ENCODE measurements around the gene LRRFIP1. TPM values are rescaled to one million over a fixed set of nuclear protein-coding genes. Genes with fewer than 3 reads are reported as not detected.

Gene LRRFIP1
- polyA plus RNA-seq, 1 experiment = 71.1 TPM

- ChIA-PET CTCF (no interaction called here), POLR2A (no interaction called here)
- Histone ChIP-seq H3K4me3 (ENCODE audit: low read depth, low read length) (no peak overlapping the region), H3K9me3 (ENCODE audit: control insufficient read depth, insufficient read depth, low read length) (no peaks in the 10 kb centered on the region), H3K27me3 (ENCODE audit: control insufficient read depth, insufficient read depth, low read length) (no peaks in the 10 kb centered on the region), H3K27ac (ENCODE audit: low read depth, low read length) (no peak overlapping the region)
- no peak for TF ChIP-seq CTCF (IDR thresholded peaks at IDR 0.05; ENCODE audit: low read depth, low read length)
- no peak for DNase-seq (ENCODE audit: low read depth, low spot score)
These were observed 193.0 kb downstream of the LRRFIP1 start for GRCh38 chr2:237820421-237820820.

- no peaks in the 10 kb centered on the region for H3K9me3 ChIP-seq (ENCODE audit: control insufficient read depth, insufficient read depth, low read length)
- H3K4me3 ChIP-seq (ENCODE audit: low read depth, low read length) = no peak overlapping the region
- POLR2A ChIA-PET = no interaction called here
- no peak for TF ChIP-seq CTCF (IDR thresholded peaks at IDR 0.05; ENCODE audit: low read depth, low read length)
- DNase-seq (ENCODE audit: low read depth, low spot score) = no peak
- H3K27ac ChIP-seq (ENCODE audit: low read depth, low read length) = no peak overlapping the region
- CTCF ChIA-PET = no interaction called here
- H3K27me3 ChIP-seq (ENCODE audit: control insufficient read depth, insufficient read depth, low read length) = no peaks in the 10 kb centered on the region
These were observed 196.2 kb downstream of the LRRFIP1 start for GRCh38 chr2:237823544-237823943.

GRCh38 chr2:237824085-237824484, 196.7 kb downstream of the LRRFIP1 start:
- H3K4me3 ChIP-seq (ENCODE audit: low read depth, low read length) = no peak overlapping the region
- DNase-seq (ENCODE audit: low read depth, low spot score) = no peak
- no peak for TF ChIP-seq CTCF (IDR thresholded peaks at IDR 0.05; ENCODE audit: low read depth, low read length)
- H3K9me3 ChIP-seq (ENCODE audit: control insufficient read depth, insufficient read depth, low read length) = no peaks in the 10 kb centered on the region
- ChIA-PET POLR2A (no interaction called here), CTCF (no interaction called here)
- H3K27me3 ChIP-seq (ENCODE audit: control insufficient read depth, insufficient read depth, low read length) = no peaks in the 10 kb centered on the region
- H3K27ac ChIP-seq (ENCODE audit: low read depth, low read length) = no peak overlapping the region

- Histone ChIP-seq H3K27me3 (ENCODE audit: control insufficient read depth, insufficient read depth, low read length) (no peaks in the 10 kb centered on the region), H3K27ac (ENCODE audit: low read depth, low read length) (no peak overlapping the region), H3K4me3 (ENCODE audit: low read depth, low read length) (no peak overlapping the region), H3K9me3 (ENCODE audit: control insufficient read depth, insufficient read depth, low read length) (no peaks in the 10 kb centered on the region)
- ChIA-PET CTCF (no interaction called here), POLR2A (no interaction called here)
- no peak for TF ChIP-seq CTCF (IDR thresholded peaks at IDR 0.05; ENCODE audit: low read depth, low read length)
- no peak for DNase-seq (ENCODE audit: low read depth, low spot score)
These were observed 200.1 kb downstream of the LRRFIP1 start for GRCh38 chr2:237827421-237827987.

Other genes starting within 250 kb of the LRRFIP1 start
- 1,384 and 2,107 TPM in 2 replicates for gene COL6A3, start 213.4 kb upstream of the LRRFIP1 start, polyA plus RNA-seq (2011; rRNA removed)
- 15.5 and 15.6 TPM in 2 replicates for gene MLPH, start 140.3 kb upstream of the LRRFIP1 start, polyA plus RNA-seq (2011; rRNA removed)
- not detected in 2 replicates for gene PRLH, start 61.0 kb upstream of the LRRFIP1 start, polyA plus RNA-seq (2011; rRNA removed)
- gene RAB17, start 36.9 kb upstream of the LRRFIP1 start, polyA plus RNA-seq (2011; rRNA removed) = 0.10 and 0.21 TPM in 2 replicates
- gene RBM44, start 171.2 kb downstream of the LRRFIP1 start, polyA plus RNA-seq (2011; rRNA removed) = 0.12 and 0.16 TPM in 2 replicates
- gene RAMP1, start 232.0 kb downstream of the LRRFIP1 start, polyA plus RNA-seq (2011; rRNA removed) = 26.5 and 47.7 TPM in 2 replicates

All from AG04450 (cell line).